ENCODE measurements around the gene DENND4B.

DENND4B gene

DNA sequence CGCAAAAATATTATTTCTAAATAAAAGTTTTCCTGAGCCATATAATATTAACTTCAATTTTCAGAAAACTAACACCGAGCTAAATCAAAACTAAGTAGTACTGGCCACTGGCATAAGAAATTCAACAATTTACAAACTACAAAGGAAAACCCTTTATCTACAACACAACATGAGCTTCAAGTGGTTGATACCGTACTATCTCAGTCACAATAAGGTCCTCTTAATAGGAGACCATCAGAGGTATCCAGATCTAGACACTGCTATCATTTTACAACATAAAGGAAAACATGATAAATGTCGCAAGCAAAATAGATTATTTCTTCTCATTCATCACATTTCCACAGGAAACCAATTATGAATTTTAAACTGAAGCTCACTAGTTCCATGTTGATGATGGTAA, 63.3 kb downstream of the DENND4B start:
- DNase-seq (ENCODE audit: low spot score), result no peak

DNA sequence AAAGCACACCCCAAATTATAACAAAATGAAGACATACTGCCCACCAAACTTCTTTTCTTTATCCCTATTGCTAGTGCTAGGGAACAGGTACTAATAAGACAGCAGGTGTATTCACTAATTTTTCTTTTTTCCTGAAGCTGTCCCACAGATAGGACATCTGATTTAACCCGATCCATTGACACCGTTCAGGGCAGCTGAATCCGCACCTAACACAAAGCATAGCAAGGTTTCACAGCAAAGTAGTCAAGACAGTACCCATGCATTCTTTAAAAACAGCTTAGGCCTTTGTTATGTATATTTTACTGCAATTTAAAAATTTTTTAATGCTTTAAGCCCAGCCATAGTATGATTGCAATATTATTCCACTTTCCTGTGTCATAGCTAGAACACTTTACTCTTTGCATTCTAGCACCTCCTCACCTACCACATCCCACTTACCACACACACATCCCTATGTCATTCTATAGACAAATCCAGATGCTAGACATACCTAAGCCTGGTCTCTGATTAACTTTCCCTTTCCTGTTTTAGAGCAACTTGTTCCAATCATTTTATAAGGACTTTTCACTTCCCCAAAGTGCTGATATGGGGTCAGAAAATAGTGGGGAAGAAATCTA, 64.1 kb downstream of the DENND4B start:
- no peak for DNase-seq (ENCODE audit: low spot score)

DNA sequence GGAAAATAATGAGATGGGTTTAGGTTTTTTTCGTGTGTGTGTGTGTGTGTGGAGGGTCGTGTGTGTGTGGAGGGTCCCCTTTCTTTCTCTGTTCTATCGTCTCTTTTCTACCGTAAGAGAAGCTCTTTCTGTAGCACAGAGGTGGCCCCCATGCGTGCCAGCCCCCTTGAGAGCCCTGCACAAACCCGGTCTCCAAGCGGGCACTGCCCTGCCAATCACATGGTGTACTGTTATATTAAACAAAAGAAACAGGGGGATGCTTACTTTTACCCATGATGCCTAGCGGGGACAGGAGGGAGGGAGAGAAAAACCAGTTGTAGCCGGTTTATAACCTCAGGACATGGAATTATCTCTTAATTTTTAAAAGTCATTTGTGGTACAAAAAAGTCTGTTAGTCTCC, 64.8 kb downstream of the DENND4B start:
- no peak for DNase-seq (ENCODE audit: low spot score)

DNA sequence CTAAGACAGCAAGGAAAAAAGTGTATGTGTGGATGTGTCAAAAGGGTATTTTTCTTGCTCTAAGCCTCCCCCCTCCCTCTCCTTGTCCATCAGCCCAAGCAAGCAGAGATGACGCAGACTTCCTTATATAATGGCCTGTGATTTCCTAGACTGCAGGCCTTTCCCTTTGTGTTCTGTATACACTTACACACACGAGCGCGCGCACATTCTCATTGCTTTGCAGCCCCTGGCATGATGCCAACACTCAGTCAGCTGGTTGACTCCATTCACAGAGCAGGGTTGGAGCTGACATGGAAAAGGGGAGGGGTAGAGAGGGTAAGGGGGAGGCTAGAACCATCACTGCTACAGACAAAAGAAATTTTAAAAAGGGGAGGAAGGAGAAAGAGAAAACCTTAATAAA, 65.6 kb downstream of the DENND4B start:
- no peak for DNase-seq (ENCODE audit: low spot score)

DNA sequence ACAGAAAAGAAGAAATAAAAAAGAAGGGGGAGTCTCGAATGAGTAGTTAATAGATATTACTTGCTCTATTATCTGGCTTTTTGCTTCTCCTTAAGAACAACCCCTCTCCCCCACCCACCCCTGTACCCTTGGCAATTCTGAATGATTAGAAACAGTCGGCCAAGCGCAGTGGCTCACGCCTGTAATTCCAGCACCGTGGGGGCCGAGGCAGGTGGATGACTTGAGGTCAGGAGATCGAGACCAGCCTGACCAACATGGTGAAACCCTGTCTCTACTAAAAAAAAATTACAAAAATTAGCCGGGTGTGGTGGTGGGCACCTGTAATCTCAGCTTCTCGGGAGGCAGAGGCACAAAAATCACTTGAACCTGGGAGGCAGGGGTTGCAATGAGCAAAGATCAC, 66.5 kb downstream of the DENND4B start:
- DNase-seq (ENCODE audit: low spot score), result no peak

Measured in RKO (cell line).